Peyer's patch (tissue), 4 donors: ENCODE results near the gene SRRT.

Experiments used
- CTCF ChIP-seq, 6 experiments: fragments of 450-650 bp in 4 of 6; fragments of 200-600 bp in 2 of 6; sonication (generic) in 1 of 6; IDR thresholded peaks; one replicate each; pipeline ENCODE4 v1.5.1; 2017 to 2019; ENCODE audit warnings: antibody characterized with exemption in 6 of 6, mild to moderate bottlenecking in 3 of 6, moderate library complexity in 1 of 6
- POLR2A ChIP-seq, 2 donors: fragments of 450-650 bp; IDR thresholded peaks; one replicate each; pipeline ENCODE4 v1.5.1; 2017; ENCODE audit warnings: antibody characterized with exemption in 2 of 2, mild to moderate bottlenecking in 2 of 2, moderate library complexity in 2 of 2

GRCh38 chr7:100855515-100855914 lies 19.4 kb upstream of the SRRT start:
- no peak for TF ChIP-seq CTCF (IDR thresholded peaks at IDR 0.05)
- TF ChIP-seq POLR2A (IDR thresholded peaks at IDR 0.05) = no peak
